ENCODE data around the gene MAP2K2. TPM values are rescaled to one million over a fixed set of nuclear protein-coding genes. Genes with fewer than 3 reads are reported as not detected.

MAP2K2 gene
- total RNA-seq (2021) (175 to 177 TPM (median 176 TPM) in 3 replicates), Bru-seq, nascent RNA (percentile 58 among the genes with signal in this experiment)
- long read RNA-seq, experiment 1, transcript MAP2K2-201 (11 exons, 1,734 nt), result major isoform, 399 of 476 reads
- long read RNA-seq, experiment 1, partial matches to known transcripts, result 18 of 476 reads
- long read RNA-seq, experiment 1, other reads (novel, unspliced or antisense), result 55 of 476 reads
- long read RNA-seq, experiment 2, transcript MAP2K2-210 (8 exons, 1,778 nt), result minor isoform, 6 of 268 reads
- long read RNA-seq, experiment 2, transcript MAP2K2-201 (11 exons, 1,734 nt), result major isoform, 162 of 268 reads
- long read RNA-seq, experiment 2, partial matches to known transcripts, result 41 of 268 reads
- long read RNA-seq, experiment 2, other reads (novel, unspliced or antisense), result 59 of 268 reads
- long read RNA-seq, experiment 3, partial matches to known transcripts, result 20 of 21 reads
- long read RNA-seq, experiment 3, other reads (novel, unspliced or antisense), result 0 of 21 reads

DNA sequence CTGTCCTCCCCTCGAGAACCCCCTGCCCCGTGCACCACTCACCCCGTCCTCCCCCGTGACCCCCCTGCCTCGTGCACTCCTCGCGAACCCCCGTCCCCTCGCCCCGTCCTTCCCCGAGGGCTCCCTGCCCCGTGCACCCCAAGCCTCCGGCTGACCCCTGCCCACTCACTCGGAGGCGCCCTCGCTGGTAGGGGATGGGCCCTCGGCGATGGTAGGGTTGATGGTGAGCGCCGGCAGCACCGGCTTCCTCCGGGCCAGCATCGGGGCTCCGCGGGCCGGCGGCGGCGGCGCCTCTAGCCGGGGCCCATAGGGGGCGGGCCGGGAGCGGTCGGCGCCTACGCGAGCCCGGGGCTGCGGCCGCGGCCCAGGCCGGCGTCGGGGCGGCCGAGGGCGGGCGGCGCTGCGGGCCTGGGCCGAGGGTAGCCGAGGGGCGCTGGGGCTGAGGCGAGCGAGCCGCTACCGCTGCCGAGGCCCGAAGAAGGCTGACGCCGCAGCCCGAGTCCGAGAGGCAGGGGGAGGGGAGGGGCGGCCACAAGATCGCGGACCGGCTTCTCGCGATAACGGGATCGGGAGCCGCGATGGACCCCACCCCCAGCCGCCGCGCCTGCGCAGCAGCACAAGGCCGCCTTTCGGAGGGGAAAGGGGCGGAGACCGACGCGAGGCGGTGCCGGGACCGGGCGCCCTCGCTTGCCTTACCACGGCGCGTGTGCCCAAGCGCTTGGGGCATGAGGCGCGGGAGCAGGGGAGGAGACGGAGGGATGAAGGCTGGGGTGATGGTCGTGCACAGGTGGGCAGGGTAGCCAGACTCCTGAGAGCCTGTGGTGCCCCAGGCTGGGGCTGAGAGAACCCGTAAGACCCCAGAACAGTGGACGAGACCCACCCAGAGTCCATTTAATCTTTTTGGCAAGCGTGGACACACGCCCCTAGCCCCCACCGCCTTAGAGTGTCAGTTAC is at the start of gene MAP2K2:
Gene MAP2K2 (minus strand): TSS at position 508 of the 954 bp plus-strand sequence. CDS start 247 bp downstream, at position 261.
- ChIA-PET POLR2A (no interaction called here), CTCF (interaction anchor here (2.9 kb wide), 1 partner anchor 17 kb away, joined by 18 read pairs; no protein-coding TSS in a partner anchor)
- DNase-seq (ENCODE audit: low spot score) (peak; percentile 96), ATAC-seq (peak; percentile 88)
- Mint-ChIP-seq H3K27me3 (ENCODE audit: low read depth) (0 out of 2 replicates have a peak, but pooled peaks cover 2% of the 10 kb centered on the region), H3K4me1 (peaks cover 11% of the 10 kb centered on the region), H3K4me3 (peak within 1 kb of the TSS; percentile 94), H3K27ac (peak within 1 kb of the TSS; percentile 64), H3K9me3 (no peaks in the 10 kb centered on the region), H3K36me3 (peaks cover 2% of the 10 kb centered on the region)
- TF ChIP-seq, protein P1, sequence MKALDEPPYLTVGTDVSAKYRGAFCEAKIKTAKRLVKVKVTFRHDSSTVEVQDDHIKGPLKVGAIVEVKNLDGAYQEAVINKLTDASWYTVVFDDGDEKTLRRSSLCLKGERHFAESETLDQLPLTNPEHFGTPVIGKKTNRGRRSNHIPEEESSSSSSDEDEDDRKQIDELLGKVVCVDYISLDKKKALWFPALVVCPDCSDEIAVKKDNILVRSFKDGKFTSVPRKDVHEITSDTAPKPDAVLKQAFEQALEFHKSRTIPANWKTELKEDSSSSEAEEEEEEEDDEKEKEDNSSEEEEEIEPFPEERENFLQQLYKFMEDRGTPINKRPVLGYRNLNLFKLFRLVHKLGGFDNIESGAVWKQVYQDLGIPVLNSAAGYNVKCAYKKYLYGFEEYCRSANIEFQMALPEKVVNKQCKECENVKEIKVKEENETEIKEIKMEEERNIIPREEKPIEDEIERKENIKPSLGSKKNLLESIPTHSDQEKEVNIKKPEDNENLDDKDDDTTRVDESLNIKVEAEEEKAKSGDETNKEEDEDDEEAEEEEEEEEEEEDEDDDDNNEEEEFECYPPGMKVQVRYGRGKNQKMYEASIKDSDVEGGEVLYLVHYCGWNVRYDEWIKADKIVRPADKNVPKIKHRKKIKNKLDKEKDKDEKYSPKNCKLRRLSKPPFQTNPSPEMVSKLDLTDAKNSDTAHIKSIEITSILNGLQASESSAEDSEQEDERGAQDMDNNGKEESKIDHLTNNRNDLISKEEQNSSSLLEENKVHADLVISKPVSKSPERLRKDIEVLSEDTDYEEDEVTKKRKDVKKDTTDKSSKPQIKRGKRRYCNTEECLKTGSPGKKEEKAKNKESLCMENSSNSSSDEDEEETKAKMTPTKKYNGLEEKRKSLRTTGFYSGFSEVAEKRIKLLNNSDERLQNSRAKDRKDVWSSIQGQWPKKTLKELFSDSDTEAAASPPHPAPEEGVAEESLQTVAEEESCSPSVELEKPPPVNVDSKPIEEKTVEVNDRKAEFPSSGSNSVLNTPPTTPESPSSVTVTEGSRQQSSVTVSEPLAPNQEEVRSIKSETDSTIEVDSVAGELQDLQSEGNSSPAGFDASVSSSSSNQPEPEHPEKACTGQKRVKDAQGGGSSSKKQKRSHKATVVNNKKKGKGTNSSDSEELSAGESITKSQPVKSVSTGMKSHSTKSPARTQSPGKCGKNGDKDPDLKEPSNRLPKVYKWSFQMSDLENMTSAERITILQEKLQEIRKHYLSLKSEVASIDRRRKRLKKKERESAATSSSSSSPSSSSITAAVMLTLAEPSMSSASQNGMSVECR (CRISPR knock-in tag; IDR thresholded peaks at IDR 0.05; ENCODE audit: borderline replicate concordance), result peak; percentile 59; the same call in 1 of the 2 replicates
- TF ChIP-seq, protein P2, sequence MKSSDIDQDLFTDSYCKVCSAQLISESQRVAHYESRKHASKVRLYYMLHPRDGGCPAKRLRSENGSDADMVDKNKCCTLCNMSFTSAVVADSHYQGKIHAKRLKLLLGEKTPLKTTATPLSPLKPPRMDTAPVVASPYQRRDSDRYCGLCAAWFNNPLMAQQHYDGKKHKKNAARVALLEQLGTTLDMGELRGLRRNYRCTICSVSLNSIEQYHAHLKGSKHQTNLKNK (CRISPR knock-in tag; IDR thresholded peaks at IDR 0.05), result peak; percentile 49; the same call in 1 of the 2 replicates
- 0 out of 2 replicates have a peak, but pooled peaks have one; percentile 5 for TF ChIP-seq HMGA2 (CRISPR knock-in tag; IDR thresholded peaks at IDR 0.05)
- peak; percentile 43; the same call in 1 of the 2 replicates for TF ChIP-seq NFE2L1 (CRISPR knock-in tag; IDR thresholded peaks at IDR 0.05)
- peak; percentile 80 for TF ChIP-seq SP1 (CRISPR knock-in tag; conservative IDR thresholded peaks at IDR 0.05)
- TF ChIP-seq, protein P3, sequence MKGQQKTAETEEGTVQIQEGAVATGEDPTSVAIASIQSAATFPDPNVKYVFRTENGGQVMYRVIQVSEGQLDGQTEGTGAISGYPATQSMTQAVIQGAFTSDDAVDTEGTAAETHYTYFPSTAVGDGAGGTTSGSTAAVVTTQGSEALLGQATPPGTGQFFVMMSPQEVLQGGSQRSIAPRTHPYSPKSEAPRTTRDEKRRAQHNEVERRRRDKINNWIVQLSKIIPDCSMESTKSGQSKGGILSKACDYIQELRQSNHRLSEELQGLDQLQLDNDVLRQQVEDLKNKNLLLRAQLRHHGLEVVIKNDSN (CRISPR knock-in tag; IDR thresholded peaks at IDR 0.05), result peak; percentile 59; the same call in 1 of the 2 replicates
- peak; percentile 88 for TF ChIP-seq TEAD1 (CRISPR knock-in tag; IDR thresholded peaks at IDR 0.05)
- TF ChIP-seq ZNF317 (CRISPR knock-in tag; IDR thresholded peaks at IDR 0.05; ENCODE audit: borderline replicate concordance, low read depth), result no peak
- no peak for TF ChIP-seq ZNF138 (CRISPR knock-in tag; conservative IDR thresholded peaks at IDR 0.05)
- TF ChIP-seq, protein P4, sequence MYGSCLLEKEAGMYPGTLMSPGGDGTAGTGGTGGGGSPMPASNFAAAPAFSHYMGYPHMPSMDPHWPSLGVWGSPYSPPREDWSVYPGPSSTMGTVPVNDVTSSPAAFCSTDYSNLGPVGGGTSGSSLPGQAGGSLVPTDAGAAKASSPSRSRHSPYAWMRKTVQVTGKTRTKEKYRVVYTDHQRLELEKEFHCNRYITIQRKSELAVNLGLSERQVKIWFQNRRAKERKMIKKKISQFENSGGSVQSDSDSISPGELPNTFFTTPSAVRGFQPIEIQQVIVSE (CRISPR knock-in tag; IDR thresholded peaks at IDR 0.05; ENCODE audit: borderline replicate concordance), result no peak
- TF ChIP-seq ZNF416 (CRISPR knock-in tag; IDR thresholded peaks at IDR 0.05), result no peak
- TF ChIP-seq, protein P5, sequence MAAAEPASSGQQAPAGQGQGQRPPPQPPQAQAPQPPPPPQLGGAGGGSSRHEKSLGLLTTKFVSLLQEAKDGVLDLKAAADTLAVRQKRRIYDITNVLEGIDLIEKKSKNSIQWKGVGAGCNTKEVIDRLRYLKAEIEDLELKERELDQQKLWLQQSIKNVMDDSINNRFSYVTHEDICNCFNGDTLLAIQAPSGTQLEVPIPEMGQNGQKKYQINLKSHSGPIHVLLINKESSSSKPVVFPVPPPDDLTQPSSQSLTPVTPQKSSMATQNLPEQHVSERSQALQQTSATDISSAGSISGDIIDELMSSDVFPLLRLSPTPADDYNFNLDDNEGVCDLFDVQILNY (CRISPR knock-in tag; IDR thresholded peaks at IDR 0.05), result peak; percentile 69; the same call in 1 of the 2 replicates
- TF ChIP-seq, protein P6, sequence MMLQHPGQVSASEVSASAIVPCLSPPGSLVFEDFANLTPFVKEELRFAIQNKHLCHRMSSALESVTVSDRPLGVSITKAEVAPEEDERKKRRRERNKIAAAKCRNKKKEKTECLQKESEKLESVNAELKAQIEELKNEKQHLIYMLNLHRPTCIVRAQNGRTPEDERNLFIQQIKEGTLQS (CRISPR knock-in tag; conservative IDR thresholded peaks at IDR 0.05), result no peak
- TF ChIP-seq MYBL2 (CRISPR knock-in tag; IDR thresholded peaks at IDR 0.05), result 0 out of 2 replicates have a peak, but pooled peaks have one; percentile 19
- TF ChIP-seq FOXP1 (CRISPR knock-in tag; IDR thresholded peaks at IDR 0.05; ENCODE audit: borderline replicate concordance), result peak; percentile 52
- TF ChIP-seq TEAD4 (CRISPR knock-in tag; IDR thresholded peaks at IDR 0.05), result no peak; the same call in 1 of the 2 replicates
- TF ChIP-seq ZNF232 (CRISPR knock-in tag; IDR thresholded peaks at IDR 0.05), result peak; percentile 75; the same call in 1 of the 2 replicates
- TF ChIP-seq, protein P7, sequence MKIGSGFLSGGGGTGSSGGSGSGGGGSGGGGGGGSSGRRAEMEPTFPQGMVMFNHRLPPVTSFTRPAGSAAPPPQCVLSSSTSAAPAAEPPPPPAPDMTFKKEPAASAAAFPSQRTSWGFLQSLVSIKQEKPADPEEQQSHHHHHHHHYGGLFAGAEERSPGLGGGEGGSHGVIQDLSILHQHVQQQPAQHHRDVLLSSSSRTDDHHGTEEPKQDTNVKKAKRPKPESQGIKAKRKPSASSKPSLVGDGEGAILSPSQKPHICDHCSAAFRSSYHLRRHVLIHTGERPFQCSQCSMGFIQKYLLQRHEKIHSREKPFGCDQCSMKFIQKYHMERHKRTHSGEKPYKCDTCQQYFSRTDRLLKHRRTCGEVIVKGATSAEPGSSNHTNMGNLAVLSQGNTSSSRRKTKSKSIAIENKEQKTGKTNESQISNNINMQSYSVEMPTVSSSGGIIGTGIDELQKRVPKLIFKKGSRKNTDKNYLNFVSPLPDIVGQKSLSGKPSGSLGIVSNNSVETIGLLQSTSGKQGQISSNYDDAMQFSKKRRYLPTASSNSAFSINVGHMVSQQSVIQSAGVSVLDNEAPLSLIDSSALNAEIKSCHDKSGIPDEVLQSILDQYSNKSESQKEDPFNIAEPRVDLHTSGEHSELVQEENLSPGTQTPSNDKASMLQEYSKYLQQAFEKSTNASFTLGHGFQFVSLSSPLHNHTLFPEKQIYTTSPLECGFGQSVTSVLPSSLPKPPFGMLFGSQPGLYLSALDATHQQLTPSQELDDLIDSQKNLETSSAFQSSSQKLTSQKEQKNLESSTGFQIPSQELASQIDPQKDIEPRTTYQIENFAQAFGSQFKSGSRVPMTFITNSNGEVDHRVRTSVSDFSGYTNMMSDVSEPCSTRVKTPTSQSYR (CRISPR knock-in tag; IDR thresholded peaks at IDR 0.05), result peak; percentile 84; the same call in 1 of the 2 replicates
- TF ChIP-seq CREB1 (CRISPR knock-in tag; IDR thresholded peaks at IDR 0.05), result peak; percentile 75; the same call in 1 of the 2 replicates
- TF ChIP-seq, protein P8, sequence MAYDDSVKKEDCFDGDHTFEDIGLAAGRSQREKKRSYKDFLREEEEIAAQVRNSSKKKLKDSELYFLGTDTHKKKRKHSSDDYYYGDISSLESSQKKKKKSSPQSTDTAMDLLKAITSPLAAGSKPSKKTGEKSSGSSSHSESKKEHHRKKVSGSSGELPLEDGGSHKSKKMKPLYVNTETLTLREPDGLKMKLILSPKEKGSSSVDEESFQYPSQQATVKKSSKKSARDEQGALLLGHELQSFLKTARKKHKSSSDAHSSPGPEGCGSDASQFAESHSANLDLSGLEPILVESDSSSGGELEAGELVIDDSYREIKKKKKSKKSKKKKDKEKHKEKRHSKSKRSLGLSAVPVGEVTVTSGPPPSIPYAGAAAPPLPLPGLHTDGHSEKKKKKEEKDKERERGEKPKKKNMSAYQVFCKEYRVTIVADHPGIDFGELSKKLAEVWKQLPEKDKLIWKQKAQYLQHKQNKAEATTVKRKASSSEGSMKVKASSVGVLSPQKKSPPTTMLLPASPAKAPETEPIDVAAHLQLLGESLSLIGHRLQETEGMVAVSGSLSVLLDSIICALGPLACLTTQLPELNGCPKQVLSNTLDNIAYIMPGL (CRISPR knock-in tag; IDR thresholded peaks at IDR 0.05), result 0 out of 2 replicates have a peak, but pooled peaks have one; percentile 34
- no peak for TF ChIP-seq NFATC4 (CRISPR knock-in tag; IDR thresholded peaks at IDR 0.05)
